NT2/D1 (cell line): Measurements from ENCODE around the gene TBC1D22B.

ENCODE experiments used
- DNase-seq: peaks from one replicate; pipeline ENCODE4 v3.0.0-alpha.2; 2011; ENCODE audit warnings: low read depth, low spot score
- H3K27me3 ChIP-seq: 2 replicates; pipeline ENCODE4 v1.6.0; 2011; ENCODE audit warnings: mild to moderate bottlenecking; ENCODE audit not compliant: insufficient read length, insufficient read depth
- H3K36me3 ChIP-seq: 2 replicates; pipeline ENCODE4 v1.6.1; 2011; ENCODE audit warnings: mild to moderate bottlenecking, low read length, mixed read lengths; ENCODE audit not compliant: insufficient read depth, insufficient read length
- H3K4me1 ChIP-seq: 2 replicates; pipeline ENCODE4 v1.5.1; 2011; ENCODE audit not compliant: insufficient read depth, insufficient read length
- H3K4me3 ChIP-seq: 2 replicates; pipeline ENCODE4 v1.5.1; 2011; ENCODE audit warnings: low read depth; ENCODE audit not compliant: insufficient read length
- H3K9ac ChIP-seq: 2 replicates; pipeline ENCODE4 v1.6.0; 2011; ENCODE audit warnings: low read depth; ENCODE audit not compliant: insufficient read length
- H3K9me3 ChIP-seq: 2 replicates; pipeline ENCODE4 v1.5.1; 2011; ENCODE audit warnings: mild to moderate bottlenecking, low read length; ENCODE audit not compliant: insufficient read depth
- SUZ12 ChIP-seq: IDR thresholded peaks from 2 replicates; pipeline ENCODE4 v1.6.1; 2011; ENCODE audit not compliant: insufficient read length, insufficient read depth; ENCODE audit errors: extremely low read depth
- YY1 ChIP-seq: IDR thresholded peaks from 2 replicates; pipeline ENCODE4 v1.6.1; 2011; ENCODE audit not compliant: insufficient read length, insufficient read depth
- ZNF274 ChIP-seq: IDR thresholded peaks from 2 replicates; pipeline ENCODE4 v1.6.1; 2011; ENCODE audit warnings: mild to moderate bottlenecking, low read depth, low read length

TBC1D22B gene, protein sequence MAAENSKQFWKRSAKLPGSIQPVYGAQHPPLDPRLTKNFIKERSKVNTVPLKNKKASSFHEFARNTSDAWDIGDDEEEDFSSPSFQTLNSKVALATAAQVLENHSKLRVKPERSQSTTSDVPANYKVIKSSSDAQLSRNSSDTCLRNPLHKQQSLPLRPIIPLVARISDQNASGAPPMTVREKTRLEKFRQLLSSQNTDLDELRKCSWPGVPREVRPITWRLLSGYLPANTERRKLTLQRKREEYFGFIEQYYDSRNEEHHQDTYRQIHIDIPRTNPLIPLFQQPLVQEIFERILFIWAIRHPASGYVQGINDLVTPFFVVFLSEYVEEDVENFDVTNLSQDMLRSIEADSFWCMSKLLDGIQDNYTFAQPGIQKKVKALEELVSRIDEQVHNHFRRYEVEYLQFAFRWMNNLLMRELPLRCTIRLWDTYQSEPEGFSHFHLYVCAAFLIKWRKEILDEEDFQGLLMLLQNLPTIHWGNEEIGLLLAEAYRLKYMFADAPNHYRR

GRCh38 chr6:37257634-37258404 is at the start of gene TBC1D22B, which contains the start of gene TMEM217:
TBC1D22B (plus strand) TSS chr6:37257772; CDS start chr6:37257918, 146 bp downstream.
TMEM217 (minus strand) TSS chr6:37258144; CDS start chr6:37219030, 39,114 bp downstream.
- Histone ChIP-seq H3K27me3 (no peaks in the 10 kb centered on the region), H3K9ac (peak within 1 kb of the TSS; percentile 97), H3K4me1 (no peaks in the 10 kb centered on the region), H3K9me3 (no peaks in the 10 kb centered on the region), H3K4me3 (peak within 1 kb of the TSS; percentile 94), H3K36me3 (no peaks in the 10 kb centered on the region)
- peak; percentile 88 for DNase-seq
- TF ChIP-seq SUZ12, result no peak
- peak; percentile 92 for TF ChIP-seq YY1
- no peak for TF ChIP-seq ZNF274

GRCh38 chr6:37207903-37208456 is 49.6 kb upstream of the TBC1D22B start:
- no peak overlapping the region for H3K9ac ChIP-seq
- TF ChIP-seq SUZ12 (no peak), ZNF274 (no peak), YY1 (no peak)
- H3K27me3 ChIP-seq, result no peaks in the 10 kb centered on the region
- DNase-seq, result peak; percentile 67
- H3K4me3 ChIP-seq, result no peak overlapping the region
- peaks cover 2% of the 10 kb centered on the region for H3K4me1 ChIP-seq
- no peaks in the 10 kb centered on the region for H3K36me3 ChIP-seq
- no peaks in the 10 kb centered on the region for H3K9me3 ChIP-seq

DNA sequence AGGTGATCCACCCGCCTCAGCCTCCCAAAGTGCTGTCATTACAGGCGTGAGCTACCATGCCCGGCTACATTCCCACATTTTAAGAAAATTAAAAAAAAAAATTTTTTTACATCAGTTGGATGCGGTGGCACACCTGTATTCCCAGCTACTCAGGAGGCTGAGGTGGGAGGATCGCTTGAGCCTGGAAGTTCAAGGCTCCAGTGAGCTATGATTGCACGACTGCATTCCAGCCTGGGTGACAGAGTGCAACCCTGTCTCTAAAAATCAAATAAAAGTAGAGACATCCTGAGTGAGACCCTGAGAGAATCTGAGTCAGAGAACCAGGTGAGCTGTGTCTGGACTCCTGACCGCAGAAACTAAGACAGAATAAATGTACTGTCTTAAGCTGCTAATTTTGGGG is 48.8 kb upstream of the TBC1D22B start:
- peaks cover 2% of the 10 kb centered on the region for H3K4me1 ChIP-seq
- no peaks in the 10 kb centered on the region for H3K27me3 ChIP-seq
- H3K4me3 ChIP-seq, result no peak overlapping the region
- DNase-seq, result no peak
- no peak overlapping the region for H3K9ac ChIP-seq
- TF ChIP-seq SUZ12 (no peak), YY1 (no peak), ZNF274 (no peak)
- H3K36me3 ChIP-seq, result no peaks in the 10 kb centered on the region
- H3K9me3 ChIP-seq, result no peaks in the 10 kb centered on the region

- Histone ChIP-seq H3K9ac (no peak overlapping the region), H3K36me3 (no peaks in the 10 kb centered on the region), H3K4me1 (peaks cover 2% of the 10 kb centered on the region), H3K4me3 (no peak overlapping the region), H3K27me3 (no peaks in the 10 kb centered on the region), H3K9me3 (no peaks in the 10 kb centered on the region)
- TF ChIP-seq YY1, result no peak
- no peak for DNase-seq
These were observed 47.9 kb upstream of the TBC1D22B start for GRCh38 chr6:37209461-37210205.

GRCh38 chr6:37210313-37210968 is 47.1 kb upstream of the TBC1D22B start:
- H3K9ac ChIP-seq, result no peak overlapping the region
- no peaks in the 10 kb centered on the region for H3K36me3 ChIP-seq
- no peaks in the 10 kb centered on the region for H3K27me3 ChIP-seq
- TF ChIP-seq YY1, result no peak
- no peak for TF ChIP-seq SUZ12
- TF ChIP-seq ZNF274, result no peak
- H3K4me1 ChIP-seq, result peaks cover 2% of the 10 kb centered on the region
- no peak overlapping the region for H3K4me3 ChIP-seq
- no peaks in the 10 kb centered on the region for H3K9me3 ChIP-seq
- peak; percentile 68 for DNase-seq

DNA sequence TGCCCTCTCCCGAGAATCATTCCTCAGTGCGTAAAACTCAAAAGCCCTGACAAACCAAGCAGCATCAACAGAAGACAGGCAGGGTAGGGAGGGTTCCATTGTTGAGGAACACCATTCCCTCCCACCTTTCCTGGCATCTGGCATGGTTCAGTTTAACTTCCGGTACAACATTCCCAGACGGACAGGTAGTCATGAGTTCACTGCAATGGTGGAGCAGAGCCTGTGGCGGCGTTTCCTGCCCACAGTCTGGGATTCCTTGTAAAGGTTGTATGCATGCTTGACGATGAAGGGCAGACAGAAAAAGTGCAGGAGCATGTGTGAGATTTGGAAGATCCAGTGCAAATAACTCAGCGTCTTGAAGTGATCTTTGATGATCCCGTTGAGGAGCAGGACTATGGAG is 45.3 kb upstream of the TBC1D22B start:
- Histone ChIP-seq H3K4me1 (peaks cover 2% of the 10 kb centered on the region), H3K36me3 (no peaks in the 10 kb centered on the region), H3K9me3 (no peaks in the 10 kb centered on the region), H3K9ac (no peak overlapping the region), H3K4me3 (no peak overlapping the region), H3K27me3 (no peaks in the 10 kb centered on the region)
- TF ChIP-seq SUZ12 (no peak), ZNF274 (no peak), YY1 (no peak)
- DNase-seq, result no peak
